ENCODE measurements around the gene SEC23A. TPM values are rescaled to one million over a fixed set of nuclear protein-coding genes. Genes with fewer than 3 reads are reported as not detected.
A peak's percentile ranks its signal among the peaks of the same experiment; 100 is the strongest.

Gene SEC23A
- total and polyA plus RNA-seq, 2 of the 13 experiments (the other 11 are each of a cell fraction or from before 2014, with no cell fraction given) = 403 to 887 TPM

- peak; percentile 80; the same call in 1 of the 2 replicates for TF ChIP-seq AKNA (CRISPR knock-in tag; IDR thresholded peaks at IDR 0.05; ENCODE audit: borderline replicate concordance)
- TF ChIP-seq ZNF773 (CRISPR knock-in tag; IDR thresholded peaks at IDR 0.05; ENCODE audit: borderline replicate concordance) = 0 out of 2 replicates have a peak, but pooled peaks have one; percentile 73
- TF ChIP-seq NAIF1 (CRISPR knock-in tag; IDR thresholded peaks at IDR 0.05; ENCODE audit: borderline replicate concordance) = peak; percentile 98
- TF ChIP-seq KLF6 (CRISPR knock-in tag; IDR thresholded peaks at IDR 0.05) = peak; percentile 91; the same call in 1 of the 2 replicates
- peak; percentile 78 for TF ChIP-seq ZNF263 (CRISPR knock-in tag; IDR thresholded peaks at IDR 0.05)
- peak; percentile 98 for TF ChIP-seq FOXC1 (CRISPR knock-in tag; IDR thresholded peaks at IDR 0.05; ENCODE audit: borderline replicate concordance)
- TF ChIP-seq ZNF609 (CRISPR knock-in tag; IDR thresholded peaks at IDR 0.05; ENCODE audit: borderline replicate concordance) = peak; percentile 73; the same call in 1 of the 2 replicates
- peak; percentile 99 for TF ChIP-seq ZNF704 (CRISPR knock-in tag; IDR thresholded peaks at IDR 0.05; ENCODE audit: borderline replicate concordance)
- TF ChIP-seq ZBTB1 (CRISPR knock-in tag; IDR thresholded peaks at IDR 0.05; ENCODE audit: borderline replicate concordance) = no peak
- peak; percentile 34 for TF ChIP-seq U2AF1 (optimal IDR thresholded peaks at IDR 0.05; ENCODE audit: low read depth, low read length)
- TF ChIP-seq SATB2 (CRISPR knock-in tag; IDR thresholded peaks at IDR 0.05) = peak; percentile 84; the same call in 1 of the 2 replicates
- peak; percentile 69 for TF ChIP-seq E2F5 (CRISPR knock-in tag; conservative IDR thresholded peaks at IDR 0.05)
- peak; percentile 51; the same call in 1 of the 2 replicates for TF ChIP-seq ZNF746 (CRISPR knock-in tag; IDR thresholded peaks at IDR 0.05)
- TF ChIP-seq RBM22 (optimal IDR thresholded peaks at IDR 0.05; ENCODE audit: low read length) = peak; percentile 80
- TF ChIP-seq PITX1 (CRISPR knock-in tag; IDR thresholded peaks at IDR 0.05) = peak; percentile 84
These were observed 11.2 kb upstream of the SEC23A start, which contains the start of gene GEMIN2 (continued) for GRCh38 chr14:39114073-39114838.
